ENCODE data around the gene A2M. TPM values are rescaled to one million over a fixed set of nuclear protein-coding genes. Genes with fewer than 3 reads are reported as not detected.
A peak's percentile ranks its signal among the peaks of the same experiment; 100 is the strongest.

Gene A2M
- total RNA-seq, 1 donor from 2014 or later: 180 TPM

GRCh38 chr12:9120487-9121184 is 4.9 kb upstream of the A2M start:
- no peak for DNase-seq

GRCh38 chr12:9118158-9118557 is 2.4 kb upstream of the A2M start:
- peak; percentile 45 for DNase-seq

GRCh38 chr12:9114946-9115345 is 773 bp downstream of the A2M start:
- peak; percentile 29 for DNase-seq

DNA sequence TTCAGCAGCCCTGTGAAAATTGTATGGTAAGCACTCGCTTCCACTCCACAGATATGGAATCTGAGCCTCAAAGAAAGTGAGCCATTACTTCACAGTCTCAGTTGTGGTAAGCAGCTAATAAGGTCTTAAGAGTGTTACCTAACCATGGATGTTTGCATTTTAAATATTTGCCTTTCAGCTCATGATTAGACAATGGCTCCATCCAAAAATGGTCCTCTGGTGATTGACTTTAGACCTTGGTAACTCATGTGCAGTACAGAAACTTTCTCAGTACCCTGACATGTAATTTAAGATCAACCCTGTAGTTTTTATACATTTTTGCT is 1.8 kb downstream of the A2M start:
- no peak for DNase-seq

- DNase-seq: no peak
These were observed 2.3 kb downstream of the A2M start for GRCh38 chr12:9113296-9113986.

GRCh38 chr12:9112076-9112853 is 3.5 kb downstream of the A2M start:
- no peak for DNase-seq

DNA sequence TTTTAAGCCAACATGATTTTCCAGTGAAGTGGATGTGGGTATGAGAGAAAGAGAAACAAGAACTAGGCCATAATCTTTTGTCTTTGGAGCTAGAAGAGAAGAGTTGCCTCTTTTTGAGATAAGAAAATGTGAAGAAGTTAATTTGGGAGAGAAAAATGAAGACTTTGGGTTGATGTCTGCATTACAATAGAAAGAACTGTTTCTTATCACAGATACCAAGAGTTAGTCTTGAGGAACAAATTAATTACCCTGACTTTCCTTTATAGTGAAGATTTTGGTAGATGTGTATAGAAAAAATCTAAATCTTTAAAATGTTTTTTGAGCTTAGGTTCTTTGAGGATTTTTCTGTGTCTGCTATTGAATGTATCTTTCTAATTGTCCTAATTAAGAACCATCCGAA is 4.2 kb downstream of the A2M start:
- no peak for DNase-seq

GRCh38 chr12:9109737-9110491 is 5.8 kb downstream of the A2M start:
- no peak for DNase-seq

DNA sequence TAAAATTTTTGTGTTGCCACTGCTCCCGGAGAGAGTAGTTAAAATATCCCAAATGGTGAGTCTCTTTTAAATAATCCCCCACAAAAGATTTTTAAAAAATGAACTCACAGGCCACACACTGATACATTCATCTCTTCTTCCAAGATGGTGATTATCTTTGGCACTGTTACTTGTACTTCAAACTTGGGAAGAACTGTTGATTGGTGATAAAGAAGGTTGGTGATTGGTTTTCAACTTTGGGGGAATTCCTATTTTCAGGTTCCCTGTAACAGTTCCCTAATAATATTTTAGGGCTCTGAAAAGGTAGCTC is 6.6 kb downstream of the A2M start:
- no peak for DNase-seq

GRCh38 chr12:9108504-9109212 is 7.1 kb downstream of the A2M start:
- DNase-seq: no peak

DNA sequence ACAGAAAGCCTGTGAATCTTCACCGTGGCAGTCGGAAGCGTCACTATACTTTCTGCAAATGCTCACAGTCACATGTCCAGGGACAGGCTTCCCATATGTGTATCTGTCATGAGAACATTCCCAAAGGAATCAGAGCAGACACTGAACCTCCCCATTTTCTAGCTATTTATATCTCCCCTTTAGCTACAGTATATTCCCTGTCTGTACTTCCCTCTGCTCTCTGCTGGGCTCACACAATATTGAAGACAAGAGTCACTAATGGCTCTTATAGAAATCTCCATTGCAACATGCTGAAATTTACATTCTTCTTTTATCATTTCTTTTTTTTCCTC is 8.2 kb downstream of the A2M start:
- DNase-seq: no peak

GRCh38 chr12:9106610-9107541 is 8.8 kb downstream of the A2M start:
- DNase-seq: no peak

GRCh38 chr12:9106067-9106466 is 9.7 kb downstream of the A2M start:
- DNase-seq: no peak

GRCh38 chr12:9104767-9105423 is 10.8 kb downstream of the A2M start:
- DNase-seq: no peak

DNA sequence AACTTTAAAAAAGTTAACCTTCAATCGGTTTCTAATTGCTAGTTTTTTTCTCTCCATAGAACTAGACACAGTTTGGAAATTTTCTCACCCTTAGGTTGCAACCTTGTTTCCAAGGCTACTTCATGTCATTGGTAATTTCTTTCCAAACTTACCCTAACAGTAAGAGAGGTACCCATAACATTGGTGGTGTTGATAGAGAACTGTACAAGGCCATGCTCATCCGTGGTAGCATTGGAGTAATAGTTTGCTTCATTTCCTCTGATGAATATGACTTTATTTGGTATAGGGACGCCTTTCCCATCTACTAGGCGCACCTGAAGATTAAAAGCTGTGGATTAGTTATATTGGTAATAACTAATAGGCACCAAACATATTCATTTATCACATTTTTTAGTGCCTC is 11.6 kb downstream of the A2M start:
- DNase-seq: no peak

- DNase-seq: no peak
These were observed 12.5 kb downstream of the A2M start for GRCh38 chr12:9103050-9103849.

GRCh38 chr12:9101018-9101687 is 14.6 kb downstream of the A2M start:
- DNase-seq: no peak

GRCh38 chr12:9099552-9100190 is 16.0 kb downstream of the A2M start:
- no peak for DNase-seq

GRCh38 chr12:9098463-9099026 is 17.2 kb downstream of the A2M start:
- no peak for DNase-seq

All from dermis blood vessel endothelial cell (primary cell).